ENCODE measurements around the gene DHCR7. TPM values are rescaled to one million over a fixed set of nuclear protein-coding genes. Genes with fewer than 3 reads are reported as not detected.

The DHCR7 gene
- total RNA-seq, 1 experiment from 2014 or later = 72.6 TPM

GRCh38 chr11:71489311-71490043, 41.3 kb upstream of the DHCR7 start:
- no TSS peak for BruUV-seq (replicated peaks)
- Mint-ChIP-seq H3K36me3 (ENCODE audit: insufficient read depth, unreplicated experiment) (peaks cover 73% of the 10 kb centered on the region), H3K27me3 (ENCODE audit: insufficient read depth, unreplicated experiment) (no peaks in the 10 kb centered on the region), H3K4me3 (ENCODE audit: unreplicated experiment) (no peak overlapping the region), H3K27ac (ENCODE audit: low read depth, unreplicated experiment) (no peak overlapping the region), H3K4me1 (ENCODE audit: insufficient read depth, unreplicated experiment) (peaks cover 13% of the 10 kb centered on the region), H3K9me3 (ENCODE audit: unreplicated experiment) (no peaks in the 10 kb centered on the region)
- intact Hi-C loops (cut with micrococcal nuclease) = no loop called here
- POLR2A ChIA-PET = no interaction called here
- CTCF ChIA-PET = interaction anchor here (0.6 kb wide), 1 partner anchor 9 kb away, joined by 3 read pairs; no protein-coding TSS in a partner anchor
- no peak for TF ChIP-seq CTCF (IDR thresholded peaks at IDR 0.05; ENCODE audit: unreplicated experiment)
- peak; percentile 25 for DNase-seq (ENCODE audit: unreplicated experiment)

GRCh38 chr11:71488681-71489270, 40.6 kb upstream of the DHCR7 start:
- CTCF ChIA-PET = no interaction called here

DNA sequence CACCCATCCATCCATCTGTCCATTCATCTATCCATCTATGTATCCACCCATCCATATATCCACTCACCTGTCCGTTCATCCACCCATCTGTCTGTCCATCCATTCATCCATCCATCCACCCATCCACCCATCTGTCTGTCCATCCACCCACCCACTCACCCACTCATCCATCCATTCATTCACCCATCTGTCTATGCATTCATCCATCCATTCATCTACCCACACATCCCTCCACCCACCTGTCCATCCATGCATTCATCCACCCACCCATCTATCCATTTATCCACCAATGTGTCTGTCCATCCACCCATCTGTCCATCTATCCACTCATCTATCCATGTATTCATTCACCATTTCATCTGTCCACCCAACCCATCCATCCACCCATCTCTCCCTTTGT, 38.1 kb upstream of the DHCR7 start:
- Mint-ChIP-seq H3K4me1 (ENCODE audit: insufficient read depth, unreplicated experiment) (peaks cover 13% of the 10 kb centered on the region), H3K9me3 (ENCODE audit: unreplicated experiment) (no peaks in the 10 kb centered on the region), H3K27ac (ENCODE audit: low read depth, unreplicated experiment) (no peak overlapping the region), H3K4me3 (ENCODE audit: unreplicated experiment) (no peak overlapping the region), H3K27me3 (ENCODE audit: insufficient read depth, unreplicated experiment) (no peaks in the 10 kb centered on the region), H3K36me3 (ENCODE audit: insufficient read depth, unreplicated experiment) (peaks cover 65% of the 10 kb centered on the region)
- no peak for TF ChIP-seq CTCF (IDR thresholded peaks at IDR 0.05; ENCODE audit: unreplicated experiment)
- ChIA-PET POLR2A (no interaction called here), CTCF (interaction anchor here (0.8 kb wide), 1 partner anchor 11 kb away, joined by 3 read pairs; no protein-coding TSS in a partner anchor)
- DNase-seq (ENCODE audit: unreplicated experiment) = no peak
- BruUV-seq (replicated peaks) = no TSS peak
- intact Hi-C loops (cut with micrococcal nuclease) = no loop called here

More at GRCh38 chr11:71488681-71489270, 40.6 kb upstream of the DHCR7 start:
- no peak for DNase-seq (ENCODE audit: unreplicated experiment)
- no peak for TF ChIP-seq CTCF (IDR thresholded peaks at IDR 0.05; ENCODE audit: unreplicated experiment)
- POLR2A ChIA-PET = no interaction called here
- Mint-ChIP-seq H3K27me3 (ENCODE audit: insufficient read depth, unreplicated experiment) (no peaks in the 10 kb centered on the region), H3K4me3 (ENCODE audit: unreplicated experiment) (no peak overlapping the region), H3K27ac (ENCODE audit: low read depth, unreplicated experiment) (no peak overlapping the region), H3K4me1 (ENCODE audit: insufficient read depth, unreplicated experiment) (peaks cover 13% of the 10 kb centered on the region), H3K36me3 (ENCODE audit: insufficient read depth, unreplicated experiment) (peaks cover 74% of the 10 kb centered on the region), H3K9me3 (ENCODE audit: unreplicated experiment) (no peaks in the 10 kb centered on the region)
- intact Hi-C loops (cut with micrococcal nuclease) = no loop called here
- BruUV-seq (replicated peaks) = no TSS peak

- BruUV-seq (replicated peaks) = no TSS peak
- ChIA-PET POLR2A (no interaction called here), CTCF (interaction anchor here (0.8 kb wide), 1 partner anchor 10 kb away, joined by 3 read pairs; no protein-coding TSS in a partner anchor)
- Mint-ChIP-seq H3K36me3 (ENCODE audit: insufficient read depth, unreplicated experiment) (peaks cover 63% of the 10 kb centered on the region), H3K9me3 (ENCODE audit: unreplicated experiment) (no peaks in the 10 kb centered on the region), H3K27me3 (ENCODE audit: insufficient read depth, unreplicated experiment) (no peaks in the 10 kb centered on the region), H3K4me3 (ENCODE audit: unreplicated experiment) (no peak overlapping the region), H3K4me1 (ENCODE audit: insufficient read depth, unreplicated experiment) (peaks cover 13% of the 10 kb centered on the region), H3K27ac (ENCODE audit: low read depth, unreplicated experiment) (no peak overlapping the region)
- no peak for TF ChIP-seq CTCF (IDR thresholded peaks at IDR 0.05; ENCODE audit: unreplicated experiment)
- intact Hi-C loops (cut with micrococcal nuclease) = no loop called here
- DNase-seq (ENCODE audit: unreplicated experiment) = no peak
These were observed 37.3 kb upstream of the DHCR7 start for GRCh38 chr11:71485466-71485865.

Data from MCF 10A (cell line).